Renal cortex interstitium (tissue), 15 donors: ENCODE measurements around the gene ZNF594. TPM values are rescaled to one million over a fixed set of nuclear protein-coding genes. Genes with fewer than 3 reads are reported as not detected.
"Not testable (repeated sequence)": the region's sequence is repeated elsewhere in the genome, so short reads cannot be mapped to it uniquely, and the experiment has no call there.

ENCODE experiments used
- DNase-seq, 11 donors: peaks; one replicate each; pipeline ENCODE4 v3.0.0-alpha.2; 2013; ENCODE audit warnings: low read depth in 9 of 11, low spot score in 4 of 11; ENCODE audit errors: extremely low read depth in 1 of 11
- long read RNA-seq, 16 experiments: transcript quantifications; one replicate each; lab custom pipeline, GENCODE V29; 2026
- polyA plus RNA-seq, 3 donors: library from polyadenylated mRNA; unstranded; fragments of 120-200 nt; gene quantifications; one replicate each; pipeline ENCODE4 v1.2.1, GENCODE V29; 2013; ENCODE audit not compliant: insufficient read length in 3 of 3

ZNF594 gene
- 10 to 100 TPM; 21.2 to 27.9 (median 22.7) TPM for polyA plus RNA-seq
- long read RNA-seq, donor 1, full-length matches to known transcripts = 3 of 3 reads
- long read RNA-seq, donor 1, partial matches to known transcripts = 0 of 3 reads
- long read RNA-seq, donor 1, other reads (novel, unspliced or antisense) = 0 of 3 reads
- long read RNA-seq, donor 2, full-length matches to known transcripts = 2 of 2 reads
- long read RNA-seq, donor 2, partial matches to known transcripts = 0 of 2 reads
- long read RNA-seq, donor 2, other reads (novel, unspliced or antisense) = 0 of 2 reads
- long read RNA-seq, donor 3, full-length matches to known transcripts = 7 of 7 reads
- long read RNA-seq, donor 3, partial matches to known transcripts = 0 of 7 reads
- long read RNA-seq, donor 3, other reads (novel, unspliced or antisense) = 0 of 7 reads
- long read RNA-seq, donor 4, full-length matches to known transcripts = 14 of 14 reads
- long read RNA-seq, donor 4, partial matches to known transcripts = 0 of 14 reads
- long read RNA-seq, donor 4, other reads (novel, unspliced or antisense) = 0 of 14 reads
- long read RNA-seq, donor 5 = 0 reads
- long read RNA-seq, donor 6, full-length matches to known transcripts = 15 of 15 reads
- long read RNA-seq, donor 6, partial matches to known transcripts = 0 of 15 reads
- long read RNA-seq, donor 6, other reads (novel, unspliced or antisense) = 0 of 15 reads
- long read RNA-seq, donor 7, full-length matches to known transcripts = 13 of 13 reads
- long read RNA-seq, donor 7, partial matches to known transcripts = 0 of 13 reads
- long read RNA-seq, donor 7, other reads (novel, unspliced or antisense) = 0 of 13 reads
- long read RNA-seq, donor 8 = 0 reads
- long read RNA-seq, donor 9, full-length matches to known transcripts = 11 of 11 reads
- long read RNA-seq, donor 9, partial matches to known transcripts = 0 of 11 reads
- long read RNA-seq, donor 9, other reads (novel, unspliced or antisense) = 0 of 11 reads
- long read RNA-seq, donor 10, full-length matches to known transcripts = 9 of 9 reads
- long read RNA-seq, donor 10, partial matches to known transcripts = 0 of 9 reads
- long read RNA-seq, donor 10, other reads (novel, unspliced or antisense) = 0 of 9 reads
- long read RNA-seq, donor 11, full-length matches to known transcripts = 6 of 6 reads
- long read RNA-seq, donor 11, partial matches to known transcripts = 0 of 6 reads
- long read RNA-seq, donor 11, other reads (novel, unspliced or antisense) = 0 of 6 reads
- long read RNA-seq, donor 12, full-length matches to known transcripts = 6 of 6 reads
- long read RNA-seq, donor 12, partial matches to known transcripts = 0 of 6 reads
- long read RNA-seq, donor 12, other reads (novel, unspliced or antisense) = 0 of 6 reads
- long read RNA-seq, donor 13 = 0 reads
- long read RNA-seq, donor 14, full-length matches to known transcripts = 6 of 6 reads
- long read RNA-seq, donor 14, partial matches to known transcripts = 0 of 6 reads
- long read RNA-seq, donor 14, other reads (novel, unspliced or antisense) = 0 of 6 reads
- long read RNA-seq, donor 15, full-length matches to known transcripts = 7 of 7 reads
- long read RNA-seq, donor 15, partial matches to known transcripts = 0 of 7 reads
- long read RNA-seq, donor 15, other reads (novel, unspliced or antisense) = 0 of 7 reads
- long read RNA-seq, donor 16, full-length matches to known transcripts = 22 of 22 reads
- long read RNA-seq, donor 16, partial matches to known transcripts = 0 of 22 reads
- long read RNA-seq, donor 16, other reads (novel, unspliced or antisense) = 0 of 22 reads

DNA sequence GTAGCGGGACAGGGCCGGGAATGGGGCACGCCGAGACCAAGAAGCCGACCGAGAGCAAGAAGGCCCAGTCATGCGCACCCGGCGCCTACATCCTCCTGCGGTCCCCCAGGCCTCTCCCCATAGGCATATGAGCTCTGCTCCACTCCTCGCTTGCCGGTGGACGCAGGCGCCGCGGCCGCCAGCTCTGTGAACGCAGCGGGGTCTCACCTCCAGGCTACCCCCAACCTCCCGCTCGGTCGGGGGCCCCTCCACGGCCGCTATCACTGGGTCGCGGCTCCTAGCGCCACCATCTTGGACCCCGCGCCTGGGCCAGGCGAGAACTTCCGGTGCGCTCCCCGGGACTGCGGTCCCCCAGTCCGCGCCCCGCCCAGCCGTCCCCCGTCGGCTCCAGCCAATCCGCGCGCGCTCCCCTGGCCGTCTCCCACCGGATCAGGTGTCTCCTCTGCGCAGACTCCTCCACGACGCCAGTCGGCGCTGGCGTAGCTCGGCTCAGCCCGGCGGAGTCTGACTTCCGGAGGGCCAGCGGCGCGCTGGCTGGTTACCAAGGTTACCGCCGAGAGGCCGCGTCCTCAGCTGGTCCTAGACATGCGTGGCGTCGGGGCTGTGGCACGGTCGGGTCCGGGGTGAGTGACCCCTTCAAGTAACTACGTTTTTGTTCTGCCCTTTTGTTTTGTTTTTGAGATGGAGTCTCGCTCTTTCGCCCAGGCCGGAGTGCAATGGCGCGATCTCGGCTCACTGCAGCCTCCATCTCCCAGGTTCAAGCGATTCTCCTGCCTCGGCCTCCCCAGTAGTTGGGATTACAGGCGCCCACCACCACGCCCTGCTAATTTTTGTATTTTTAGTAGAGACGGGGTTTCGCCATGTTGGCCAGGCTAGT lies at the start of gene ZNF594:
ZNF594 (minus strand) TSS at position 328 of the 877 bp plus-strand sequence. CDS start 7,612 bp downstream, outside the sequence.
- DNase-seq = peak; percentile 88 to 96 (median 93)

DNA sequence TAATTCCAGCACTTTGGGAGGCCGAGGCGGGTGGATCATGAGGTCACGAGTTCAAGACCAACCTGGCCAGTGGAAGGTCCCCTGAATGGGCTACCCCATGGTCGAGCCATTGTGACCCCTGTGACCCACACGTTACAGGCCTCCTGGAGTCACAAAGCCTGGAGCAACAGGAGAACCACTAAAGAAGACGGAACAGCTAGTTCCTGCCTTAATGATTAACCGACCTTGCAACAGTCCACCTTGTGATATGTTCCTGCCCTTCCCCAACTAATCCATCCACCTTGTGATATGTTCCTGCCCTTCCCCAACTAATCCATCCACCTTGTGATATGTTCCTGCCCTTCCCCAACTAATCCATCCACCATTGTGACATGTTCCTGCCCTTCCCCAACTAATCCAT lies 48.1 kb upstream of the ZNF594 start:
- DNase-seq = not testable (repeated sequence)

DNA sequence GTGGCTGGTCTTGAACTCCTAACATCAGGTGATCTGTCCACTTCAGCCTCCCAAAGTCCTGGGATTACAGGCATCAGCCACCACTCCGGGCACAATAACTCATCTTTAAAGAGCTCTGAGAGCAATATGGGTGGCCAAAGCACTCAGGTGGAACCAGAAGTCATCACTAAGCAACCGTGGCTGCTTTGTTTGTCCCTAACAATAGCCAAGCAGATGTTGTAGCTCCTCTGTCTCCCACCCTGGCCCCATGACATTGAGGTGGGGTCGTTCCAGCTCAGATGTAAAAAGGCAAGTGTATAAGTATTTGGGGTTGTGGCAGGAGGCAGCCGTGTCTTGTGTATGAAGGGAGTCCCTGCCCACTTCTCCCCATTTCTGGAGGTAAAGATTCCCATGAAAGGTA lies 46.7 kb upstream of the ZNF594 start:
- DNase-seq = no peak

DNA sequence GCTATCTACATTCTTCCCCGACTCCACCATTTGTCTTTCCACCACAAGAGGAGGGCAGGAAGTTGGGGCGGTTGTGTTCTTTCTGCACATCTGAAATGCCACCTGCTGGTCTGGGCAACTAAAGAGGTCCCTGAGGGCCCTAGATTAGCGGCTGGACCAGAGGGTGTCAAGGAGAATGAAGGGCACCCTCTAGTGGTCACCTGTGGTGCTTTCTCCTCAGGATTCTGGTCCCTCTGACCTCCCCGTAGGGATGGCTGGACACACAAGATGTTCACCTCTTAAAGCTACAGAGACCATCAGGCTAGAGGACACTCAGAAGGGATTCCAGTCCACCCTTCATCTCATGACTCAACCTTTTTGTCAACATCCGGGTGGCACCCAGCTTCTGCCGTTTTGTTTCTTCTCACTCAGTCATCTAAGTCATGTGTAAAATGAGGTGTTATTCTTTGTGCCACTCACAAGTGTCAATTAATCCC lies 45.9 kb upstream of the ZNF594 start:
- DNase-seq = peak in 5 of 11 donors; percentile 12 to 24 (median 17)

DNA sequence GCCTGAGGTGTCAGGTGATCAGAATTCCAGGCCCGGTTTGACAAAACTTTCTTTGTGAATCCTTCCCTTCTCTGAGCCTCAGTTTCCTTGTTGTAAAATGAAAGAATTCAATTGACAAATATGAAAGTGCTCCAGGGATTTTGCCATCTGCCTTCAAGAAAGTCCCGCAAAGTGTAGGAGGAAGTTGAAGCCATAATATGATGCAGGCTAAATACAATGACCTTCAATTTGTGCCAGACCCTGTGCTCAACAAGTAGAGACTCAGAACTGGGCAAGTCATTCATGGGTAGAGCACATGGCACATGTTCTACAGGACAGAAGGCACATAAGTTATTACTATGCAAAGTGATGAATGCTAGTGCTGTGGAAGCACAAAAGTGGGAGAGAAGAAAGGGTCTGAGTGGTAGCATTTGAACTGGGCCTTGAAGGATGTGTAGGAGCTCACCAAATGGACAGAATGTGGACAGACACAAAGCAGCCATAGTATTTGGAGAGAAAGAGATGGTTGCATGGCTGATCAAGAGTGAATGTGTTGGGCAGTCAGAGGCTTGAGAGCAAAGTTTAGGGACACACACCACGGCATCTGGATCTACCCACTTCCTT lies 45.4 kb upstream of the ZNF594 start:
- DNase-seq = no peak

DNA sequence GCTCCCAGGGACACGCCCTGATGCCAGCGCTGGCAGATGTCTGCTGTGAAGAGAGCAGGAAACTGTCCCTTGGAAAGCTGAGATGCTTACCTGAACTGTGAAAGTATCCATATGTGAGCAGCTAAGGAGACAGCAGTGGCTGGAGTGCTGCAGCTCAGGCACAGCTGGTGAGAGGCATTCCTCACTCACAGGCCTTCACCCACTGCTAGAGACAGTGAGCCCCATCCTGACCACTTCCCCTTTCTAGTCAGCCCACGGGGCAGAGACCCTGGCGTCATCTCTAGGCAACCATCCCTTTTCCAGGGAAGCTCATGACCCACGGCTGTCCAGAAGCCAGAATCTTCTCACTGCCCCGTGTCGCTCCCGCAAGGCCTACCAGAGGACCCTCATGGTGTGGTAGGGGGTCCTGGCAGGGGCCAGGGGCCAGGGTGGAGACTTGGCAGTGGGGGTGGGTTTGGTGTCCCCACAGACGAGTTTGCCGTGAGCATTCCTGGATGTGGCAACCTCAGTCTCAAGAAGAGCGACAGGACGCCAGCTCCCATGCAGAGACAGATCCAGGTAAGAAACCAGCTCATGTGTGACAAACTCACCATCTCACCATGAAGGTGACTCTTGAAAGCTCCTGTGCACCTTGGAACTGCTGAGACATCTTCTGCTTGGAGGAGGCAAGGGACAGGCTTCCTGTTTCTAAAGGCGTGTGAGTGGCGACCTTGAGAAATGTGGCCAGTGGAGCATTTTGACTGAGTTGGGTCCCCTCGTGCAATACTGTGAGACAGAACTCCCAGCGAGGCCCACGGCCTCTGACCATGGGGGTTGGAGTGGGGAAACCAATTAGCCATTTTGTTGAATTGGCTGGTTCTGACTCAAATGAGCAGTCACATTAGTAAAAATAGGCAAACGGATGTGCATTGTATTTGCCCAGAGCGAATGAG lies 43.2 kb upstream of the ZNF594 start, which contains the start of gene SCIMP:
SCIMP (minus strand) TSS at position 216 of the 932 bp plus-strand sequence; CDS start at position 111, 105 bp downstream.
- DNase-seq = no peak

DNA sequence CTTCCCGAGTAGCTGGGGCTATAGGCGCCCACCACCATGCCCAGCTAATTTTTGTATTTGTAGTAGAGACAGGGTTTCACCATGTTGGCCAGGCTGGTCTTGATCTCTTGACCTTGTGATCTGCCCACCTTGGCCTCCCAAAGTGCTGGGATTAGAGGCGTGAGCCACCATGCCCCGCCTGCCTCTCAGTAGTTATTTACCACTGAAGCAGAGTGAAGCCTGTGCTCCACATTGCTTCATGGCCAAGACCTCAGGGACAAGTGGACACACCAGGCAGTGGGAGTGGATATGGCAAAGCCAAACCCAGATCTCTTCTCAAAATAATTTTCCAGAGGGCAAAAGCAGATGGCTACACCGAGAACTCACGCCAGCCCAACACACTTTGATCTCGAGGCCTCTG lies 41.8 kb upstream of the ZNF594 start:
- not testable (repeated sequence) for DNase-seq

DNA sequence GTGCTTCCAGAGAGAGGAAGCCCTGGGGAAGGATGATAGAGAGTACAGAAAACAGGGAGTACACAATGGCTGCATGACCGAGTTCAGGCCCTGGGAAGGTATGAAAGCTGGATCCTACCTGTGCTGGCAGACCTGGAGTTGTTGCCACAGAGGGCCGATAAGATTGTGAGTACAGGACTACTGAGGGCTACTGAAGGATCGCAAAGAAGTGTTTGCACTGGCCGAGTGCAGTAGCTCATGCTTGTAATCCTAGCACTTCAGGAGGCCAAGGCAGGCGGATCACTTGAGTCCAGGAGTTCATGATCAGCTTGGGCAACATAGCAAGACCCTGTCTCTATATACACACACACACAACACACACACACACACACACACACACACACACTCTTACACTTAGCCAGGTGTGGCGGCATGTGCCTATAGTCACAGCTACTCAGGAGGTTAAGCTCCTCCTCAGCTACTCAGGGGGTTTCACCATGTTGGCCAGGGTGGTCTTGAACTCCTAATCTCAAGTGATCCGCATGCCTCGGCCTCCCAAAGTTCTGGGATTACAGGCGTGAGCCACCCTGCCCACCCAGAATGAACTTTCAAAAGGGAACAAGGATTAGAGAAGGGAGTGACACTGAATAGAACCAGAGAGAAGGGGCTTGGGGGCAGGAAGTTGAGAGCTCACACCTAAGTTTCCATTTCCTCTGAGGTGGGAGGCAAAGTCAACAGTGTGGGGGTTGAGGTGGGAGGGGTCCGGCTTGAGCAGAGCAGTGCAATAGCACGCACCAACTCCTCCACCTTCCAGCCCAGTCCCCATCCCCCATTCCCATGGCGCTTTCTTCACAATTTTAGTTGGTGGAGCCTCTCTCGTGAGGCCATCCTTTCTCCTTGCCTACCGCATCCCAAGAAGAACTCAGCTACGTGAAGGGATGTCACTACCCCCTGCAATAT lies 35.5 kb upstream of the ZNF594 start:
- DNase-seq = no peak

DNA sequence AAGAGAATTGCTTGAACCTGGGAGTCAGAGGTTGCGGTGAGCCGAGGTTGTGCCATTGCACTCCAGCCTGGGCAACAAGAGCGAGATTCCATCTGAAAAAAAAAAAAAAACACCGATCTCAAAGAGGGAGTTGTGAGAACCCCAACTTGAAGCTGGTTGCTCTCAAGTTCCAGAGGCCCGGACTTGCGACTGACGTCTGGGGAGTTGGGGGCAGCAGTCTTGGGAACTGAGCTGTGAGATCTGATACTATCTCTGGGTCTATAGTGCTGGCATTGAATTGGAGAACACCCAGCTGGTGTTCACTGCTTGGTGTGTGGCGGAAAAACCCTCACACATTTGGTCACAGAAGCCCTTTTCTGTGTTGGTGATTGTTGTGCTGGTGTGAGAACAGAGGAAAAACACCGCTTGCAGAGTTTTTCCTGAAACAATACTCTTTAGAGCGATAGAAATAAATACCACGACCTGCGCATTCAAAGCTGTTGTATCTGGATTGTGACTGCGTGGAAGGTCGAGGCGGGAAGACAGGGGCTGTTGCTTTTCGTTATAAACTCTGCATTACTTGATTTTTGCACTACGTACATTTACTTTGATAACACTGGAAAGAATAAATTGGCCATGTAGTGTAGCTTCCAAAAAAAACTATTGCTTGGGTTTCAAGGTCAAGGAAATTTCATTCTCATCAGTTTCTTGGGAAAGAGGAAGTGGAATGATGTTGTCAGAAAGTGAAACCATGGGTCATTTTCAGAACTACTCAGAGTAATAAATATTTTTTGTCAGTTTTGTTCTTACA lies 34.2 kb upstream of the ZNF594 start:
- DNase-seq = peak in 2 of 11 donors; percentile 7 to 14

DNA sequence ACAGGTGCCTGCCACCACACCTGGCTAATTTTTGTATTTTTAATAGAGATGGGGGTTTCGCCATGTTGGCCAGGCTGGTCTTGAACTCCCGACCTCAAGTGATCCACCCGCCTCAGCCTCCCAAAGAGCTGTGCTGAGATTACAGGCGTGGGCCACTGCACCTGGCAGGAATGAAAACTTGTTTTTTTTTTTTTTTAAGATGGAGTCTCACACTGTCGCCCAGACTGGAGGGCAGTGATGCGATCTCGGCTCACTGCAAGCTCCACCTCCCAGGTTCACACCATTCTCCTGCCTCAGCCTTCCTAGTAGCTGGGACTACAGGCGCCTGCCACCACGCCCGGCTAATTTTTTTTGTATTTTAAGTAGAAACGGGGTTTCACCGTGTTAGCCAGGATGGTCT lies 30.2 kb upstream of the ZNF594 start:
- not testable (repeated sequence) for DNase-seq

DNA sequence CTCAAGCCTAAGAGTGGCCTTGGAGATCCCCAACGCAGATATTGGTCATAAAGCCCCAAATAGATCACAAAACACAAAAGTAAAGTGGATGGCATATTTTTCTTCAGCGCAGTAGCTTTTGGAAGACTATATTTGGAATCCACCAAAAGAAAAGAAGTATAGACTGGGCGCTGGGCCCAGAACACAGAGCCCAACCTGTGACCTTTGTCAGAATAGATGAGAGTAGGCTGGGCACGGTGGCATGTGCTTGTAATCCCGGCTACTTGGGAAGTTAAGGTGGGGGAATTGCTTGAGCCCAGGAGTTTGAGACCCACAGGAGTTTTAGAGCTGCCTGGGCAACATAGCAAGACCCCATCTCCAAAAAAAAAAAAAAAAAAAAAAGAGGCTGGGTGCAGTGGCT lies 28.4 kb upstream of the ZNF594 start:
- no peak for DNase-seq

DNA sequence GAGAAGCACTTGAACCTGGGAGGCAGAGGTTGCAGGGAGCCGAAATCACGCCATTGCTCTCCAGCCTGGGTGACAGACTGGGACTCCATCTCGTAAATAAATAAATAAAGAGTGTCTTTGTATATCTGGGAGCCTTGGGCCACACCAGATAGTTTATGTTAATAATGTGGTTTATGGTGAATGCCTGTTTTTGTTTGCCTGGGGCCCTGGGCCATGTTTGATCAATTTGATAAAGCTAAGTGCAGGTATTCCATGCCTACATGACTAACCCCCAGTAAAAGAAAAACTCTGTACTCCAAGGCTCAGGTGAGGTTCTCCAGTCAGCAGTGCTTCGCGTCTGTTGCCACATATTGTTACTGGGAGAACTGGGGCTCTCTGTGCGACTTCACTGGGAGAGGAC lies 27.9 kb upstream of the ZNF594 start:
- no peak for DNase-seq

DNA sequence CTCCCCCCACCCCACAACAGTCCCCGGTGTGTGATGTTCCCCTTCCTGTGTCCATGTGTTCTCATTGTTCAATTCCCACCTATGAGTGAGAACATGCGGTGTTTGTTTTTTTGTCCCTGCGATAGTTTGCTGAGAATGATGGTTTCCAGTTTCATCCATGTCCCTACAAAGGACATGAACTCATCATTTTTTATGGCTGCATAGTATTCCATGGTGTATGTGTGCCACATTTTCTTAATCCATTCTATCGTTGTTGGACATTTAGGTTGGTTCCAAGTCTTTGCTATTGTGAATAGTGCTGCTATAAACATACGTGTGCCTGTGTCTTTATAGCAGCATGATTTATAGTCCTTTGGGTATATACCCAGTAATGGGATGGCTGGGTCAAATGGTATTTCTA lies 25.9 kb upstream of the ZNF594 start:
- not testable (repeated sequence) for DNase-seq

DNA sequence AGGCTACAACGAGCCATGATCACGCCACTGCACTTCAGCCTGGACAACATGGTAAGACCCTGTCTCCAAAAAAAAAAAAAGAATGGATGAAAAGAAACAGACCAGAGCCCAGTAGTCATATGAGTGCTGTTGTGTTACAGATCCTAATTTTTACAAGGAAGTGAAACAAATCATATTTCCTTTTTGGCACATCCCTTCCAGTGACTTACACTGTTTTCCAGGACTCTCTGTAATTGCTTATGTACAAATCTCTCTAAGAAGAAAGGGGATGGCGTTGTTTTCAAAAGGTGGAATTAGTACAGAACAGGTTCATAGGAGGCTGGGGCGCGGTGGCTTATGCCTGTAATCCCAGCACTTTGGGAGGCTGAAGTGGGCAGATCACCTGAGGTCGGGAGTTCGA lies 19.8 kb upstream of the ZNF594 start:
- no peak for DNase-seq
